HG02571 (cell line): Measurements from ENCODE around the gene HIBADH.
A peak's percentile ranks its signal among the peaks of the same experiment; 100 is the strongest.
"Not testable (repeated sequence)": the region's sequence is repeated elsewhere in the genome, so short reads cannot be mapped to it uniquely, and the experiment has no call there.

Experiments used
- ATAC-seq: cut with Tn5 transposase; IDR thresholded peaks from one replicate; pipeline ENCODE4 v1.9.1; 2021; ENCODE audit warnings: mild to moderate bottlenecking, moderate library complexity; ENCODE audit not compliant: unreplicated experiment

Gene HIBADH

DNA sequence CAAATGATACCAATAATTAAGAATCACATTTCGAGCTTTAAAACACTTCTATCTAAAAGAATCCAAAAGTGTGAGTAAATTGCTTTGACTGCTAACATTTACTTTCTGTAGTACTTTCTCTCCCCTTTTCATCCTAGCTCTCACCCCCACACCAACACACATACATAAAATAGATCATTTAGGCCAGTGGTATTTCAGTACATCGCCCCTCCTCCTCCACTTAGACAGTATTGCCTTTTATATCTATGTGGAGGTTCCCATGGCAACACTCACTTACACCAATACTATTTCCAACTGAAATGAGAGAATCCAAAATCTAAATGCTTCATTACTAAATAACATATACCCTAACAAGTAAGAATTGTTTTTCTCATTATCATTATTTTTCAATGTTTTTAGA, 58.9 kb downstream of the HIBADH start:
- ATAC-seq: no peak

DNA sequence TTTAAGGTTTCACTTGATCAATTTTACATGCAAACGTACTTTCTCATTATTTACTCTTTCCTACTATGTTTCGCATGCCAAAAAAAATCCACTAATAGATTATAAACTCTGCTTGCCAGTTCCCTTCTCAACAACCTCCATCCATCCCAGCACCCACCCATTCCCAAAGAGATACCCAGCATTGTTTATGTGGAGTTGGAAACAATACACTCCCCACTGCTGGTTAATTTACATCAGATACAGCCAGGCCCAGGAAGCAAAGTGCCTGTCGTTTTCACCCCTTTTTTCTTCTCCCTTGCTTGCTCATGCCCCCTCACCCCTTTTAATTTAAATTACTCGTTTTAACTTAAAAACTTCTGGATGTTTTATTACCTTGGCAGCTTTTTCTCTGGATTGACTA, 59.9 kb downstream of the HIBADH start:
- no peak for ATAC-seq

GRCh38 chr7:27601217-27601616, 61.5 kb downstream of the HIBADH start:
- ATAC-seq: no peak

DNA sequence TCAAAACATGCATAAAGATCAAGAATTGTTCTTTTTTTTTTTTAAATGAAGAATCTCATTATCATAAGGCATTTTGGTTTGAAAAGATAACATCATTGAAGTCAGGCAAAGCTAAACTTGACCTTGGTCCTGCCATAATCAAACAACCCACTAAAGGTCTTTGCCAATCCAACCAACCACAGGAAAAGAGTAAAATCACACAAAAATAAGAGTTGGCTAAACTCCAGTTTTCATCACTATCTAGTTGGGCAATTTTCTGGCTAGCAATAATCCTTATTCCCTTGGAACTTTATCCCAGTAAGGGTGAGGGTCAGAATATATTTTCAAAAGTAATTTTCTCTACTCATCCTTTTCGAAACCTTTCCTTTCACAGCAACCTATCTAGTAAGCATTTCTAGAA, 62.4 kb downstream of the HIBADH start:
- no peak for ATAC-seq

DNA sequence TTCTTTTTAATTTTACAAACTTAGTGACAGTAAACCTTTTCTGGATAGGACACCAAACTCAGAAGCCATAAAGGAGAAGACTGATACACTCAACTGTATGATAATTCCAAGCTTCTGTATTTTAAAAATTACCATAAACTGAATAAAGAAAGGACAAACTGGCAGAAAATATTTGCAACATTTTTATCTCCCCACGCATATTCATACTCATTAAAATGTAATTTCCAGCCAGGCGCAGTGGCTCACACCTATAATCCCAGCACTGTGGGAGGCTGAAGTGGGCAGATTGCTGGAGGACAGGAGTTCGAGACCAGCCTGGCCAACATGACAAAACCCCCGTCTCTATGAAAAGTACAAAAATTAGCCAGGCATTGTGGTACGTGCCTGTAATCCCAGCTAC, 67.7 kb downstream of the HIBADH start:
- ATAC-seq: no peak

- ATAC-seq: no peak
Observed at GRCh38 chr7:27593226-27593625, 69.5 kb downstream of the HIBADH start.

- ATAC-seq: no peak
Observed at GRCh38 chr7:27590416-27590815, 72.3 kb downstream of the HIBADH start.

GRCh38 chr7:27587429-27587828, 75.3 kb downstream of the HIBADH start:
- no peak for ATAC-seq

- ATAC-seq: peak; percentile 94
Observed at GRCh38 chr7:27586825-27587224, 75.9 kb downstream of the HIBADH start.

DNA sequence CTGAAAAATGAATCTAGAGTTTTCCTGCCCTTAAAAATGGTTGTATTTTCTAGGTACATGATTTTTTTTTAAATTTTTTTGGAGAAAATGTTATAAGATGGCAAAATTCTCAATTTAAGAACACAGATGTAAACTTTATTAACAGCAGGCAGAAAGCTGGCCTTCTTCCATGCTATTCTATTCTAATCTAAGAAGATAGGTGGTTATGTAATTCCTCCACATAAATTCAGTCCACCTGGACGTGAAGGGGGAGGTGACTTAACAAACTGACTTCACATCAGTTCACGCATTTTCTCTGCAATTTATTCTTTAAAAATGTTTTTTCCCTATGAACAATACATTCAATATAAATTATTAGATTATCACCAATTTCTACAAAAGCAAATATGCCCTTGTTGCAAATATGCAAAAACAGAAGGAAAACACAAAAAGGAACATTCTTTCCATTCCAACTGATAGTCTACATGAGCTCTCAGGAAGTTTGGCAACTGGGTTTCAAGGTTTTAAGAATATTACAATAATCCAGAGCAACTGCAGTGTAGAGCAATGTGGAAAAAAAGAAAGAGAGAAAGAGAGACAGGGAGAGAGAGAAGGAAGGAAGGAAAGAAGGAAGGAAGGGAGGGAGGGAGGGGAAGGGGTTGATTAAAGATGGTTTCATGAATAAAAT, 76.8 kb downstream of the HIBADH start:
- ATAC-seq: no peak

GRCh38 chr7:27581906-27582305, 80.8 kb downstream of the HIBADH start:
- ATAC-seq: no peak

- no peak for ATAC-seq
Observed at GRCh38 chr7:27581119-27581518, 81.6 kb downstream of the HIBADH start.

DNA sequence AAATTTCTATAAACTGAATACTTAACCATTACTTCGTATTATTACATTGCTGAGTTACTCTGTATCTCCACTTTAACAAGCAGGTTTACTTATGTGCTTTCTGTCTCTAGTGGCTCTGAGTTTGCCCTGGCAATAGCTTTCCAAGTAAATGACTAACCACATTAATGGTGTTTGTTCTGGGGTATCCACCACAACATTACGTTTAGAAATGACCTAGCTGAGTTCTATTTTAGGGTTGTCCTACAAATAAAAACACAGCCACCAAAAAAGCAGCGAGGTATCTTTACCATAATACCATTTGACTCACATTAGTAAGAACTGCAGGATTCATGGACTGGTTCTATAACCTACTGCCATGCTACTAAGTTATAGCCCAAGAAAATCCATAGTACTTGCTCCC, 83.1 kb downstream of the HIBADH start:
- ATAC-seq: no peak

DNA sequence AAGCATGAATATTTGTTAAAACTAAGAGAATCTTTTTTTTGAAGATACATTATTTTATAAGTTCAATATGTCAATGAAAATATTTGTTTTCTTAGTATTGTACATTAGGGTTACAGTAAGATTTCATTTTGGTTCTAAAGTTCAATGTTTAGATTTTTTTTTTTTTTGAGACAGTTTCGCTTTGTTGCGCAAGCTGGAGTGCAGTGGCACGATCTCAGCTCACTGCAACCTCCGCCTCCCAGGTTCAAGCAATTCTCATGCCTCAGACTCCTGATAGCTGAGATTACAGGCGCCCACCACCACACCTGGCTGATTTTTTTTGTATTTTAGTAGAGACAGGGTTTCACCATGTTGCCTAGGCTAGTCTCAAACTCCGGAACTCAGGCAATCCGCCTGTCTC, 84.5 kb downstream of the HIBADH start:
- ATAC-seq: not testable (repeated sequence)

DNA sequence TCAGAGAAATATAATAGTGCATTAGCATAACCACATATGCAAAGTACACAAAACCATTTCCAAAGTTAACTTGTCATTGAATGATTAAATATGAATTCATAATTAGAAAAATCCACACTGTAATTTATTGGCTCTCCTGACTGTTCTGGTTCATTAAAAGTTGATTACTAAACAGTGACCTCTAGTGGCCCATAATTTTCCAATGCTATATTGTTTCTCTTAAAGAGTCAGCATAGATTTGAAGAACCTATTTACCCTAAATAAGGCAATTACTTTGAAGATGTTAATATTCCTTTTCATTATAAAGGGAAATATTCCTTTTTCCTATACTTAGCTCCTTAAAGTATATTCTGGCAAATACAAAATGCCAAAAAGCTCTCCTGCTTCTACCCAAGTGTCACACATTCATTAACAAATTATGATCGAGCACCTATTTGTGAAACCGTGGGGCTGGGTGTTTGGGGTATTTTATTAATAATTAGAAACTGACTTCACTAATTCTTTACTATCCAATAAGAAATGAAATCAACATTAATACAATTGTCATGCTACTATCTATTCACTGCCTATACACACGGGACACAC, 86.2 kb downstream of the HIBADH start:
- no peak for ATAC-seq

GRCh38 chr7:27575613-27576012, 87.1 kb downstream of the HIBADH start:
- ATAC-seq: no peak

GRCh38 chr7:27569106-27569505, 93.6 kb downstream of the HIBADH start:
- no peak for ATAC-seq

GRCh38 chr7:27567266-27567665, 95.4 kb downstream of the HIBADH start:
- no peak for ATAC-seq

DNA sequence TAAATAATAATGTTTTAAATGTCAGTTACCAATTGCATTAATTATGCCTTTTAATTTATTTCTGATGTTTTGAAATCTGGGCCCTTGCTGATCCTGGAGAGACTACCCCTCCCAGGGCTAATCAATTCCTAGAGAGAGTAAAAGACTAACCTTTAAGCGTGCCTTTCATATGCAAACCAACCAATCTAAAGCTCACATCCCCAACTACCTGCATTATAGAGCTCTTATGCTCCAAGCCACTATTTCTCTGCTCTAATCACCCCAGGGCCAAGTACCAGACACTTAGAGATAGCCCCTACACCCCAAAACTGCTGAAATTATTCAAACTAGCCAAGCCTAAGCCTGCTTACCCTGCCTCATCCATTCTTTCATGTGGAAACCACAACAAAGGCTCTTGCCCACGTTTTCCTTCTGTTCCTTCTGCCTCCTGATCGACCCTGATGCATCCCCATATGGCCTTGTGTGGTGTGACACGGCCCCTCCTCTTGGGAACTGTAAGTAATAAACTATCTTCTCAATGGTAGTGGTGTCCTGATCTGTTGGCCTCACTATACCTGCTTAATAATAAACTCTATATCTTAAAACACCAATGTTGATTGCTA, 97.7 kb downstream of the HIBADH start:
- ATAC-seq: no peak

- no peak for ATAC-seq
Observed at GRCh38 chr7:27560706-27561235, 101.9 kb downstream of the HIBADH start.

DNA sequence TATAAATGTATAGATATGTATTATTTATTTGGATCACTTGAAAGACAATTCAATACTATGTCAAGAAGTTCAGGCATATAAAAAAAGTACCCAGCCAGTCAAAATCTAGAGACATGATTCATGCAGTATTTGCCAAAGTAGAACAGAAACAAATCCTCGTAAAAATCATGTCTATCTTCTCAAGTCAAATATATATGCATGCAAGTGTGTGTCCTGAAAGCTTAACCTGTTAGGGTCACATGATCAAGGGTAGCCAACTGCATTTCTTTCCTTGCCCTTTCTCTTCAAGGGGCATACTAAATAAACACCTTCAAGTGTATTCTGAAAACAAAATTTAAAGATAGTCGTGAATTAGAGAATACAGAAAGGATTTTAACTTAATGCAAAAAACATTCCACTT, 107.0 kb downstream of the HIBADH start:
- ATAC-seq: no peak

DNA sequence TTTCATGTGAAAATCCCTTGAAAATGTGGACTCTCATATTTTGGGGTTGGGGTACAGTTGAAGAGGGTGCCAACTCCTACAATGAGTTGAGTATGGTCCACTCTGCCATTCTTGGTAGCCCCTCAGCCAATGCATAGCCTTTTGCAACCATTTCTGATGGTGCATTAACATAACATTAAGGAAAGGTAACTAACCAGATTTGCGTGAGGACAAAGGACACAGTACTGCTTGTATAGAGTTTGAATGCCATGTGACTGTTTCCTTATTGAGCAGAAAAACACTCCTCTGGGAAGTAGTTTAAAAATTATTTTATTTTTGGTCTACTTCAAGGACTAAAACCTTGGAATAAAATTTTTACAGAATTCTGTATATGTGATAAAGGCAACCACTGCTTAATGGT, 107.9 kb downstream of the HIBADH start:
- ATAC-seq: no peak
